ENCODE results near the gene GYPB. TPM values are rescaled to one million over a fixed set of nuclear protein-coding genes. Genes with fewer than 3 reads are reported as not detected.
"Not testable (repeated sequence)": the region's sequence is repeated elsewhere in the genome, so short reads cannot be mapped to it uniquely, and the experiment has no call there.

Gene GYPB
- total RNA-seq = not detected

DNA sequence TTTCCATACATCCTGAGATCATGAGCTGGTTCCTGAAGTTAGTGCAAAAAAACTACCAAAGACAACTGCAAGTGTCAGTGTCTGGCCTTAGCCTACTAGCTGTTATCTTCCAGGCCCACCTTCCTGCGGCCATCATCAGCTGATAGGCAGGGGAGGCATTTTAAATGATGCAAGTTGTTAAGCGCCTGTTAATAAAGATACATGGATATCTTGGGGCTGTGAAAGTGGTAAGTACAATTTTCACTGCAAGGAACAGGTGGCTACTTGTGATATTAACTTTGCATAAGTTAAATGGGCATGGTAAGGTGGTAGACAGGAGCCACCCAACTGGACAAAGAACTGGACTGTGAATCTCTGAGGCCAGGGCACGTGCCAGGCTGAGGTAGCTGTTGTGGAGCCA is at the start of gene GYPB:
Gene GYPB (minus strand): TSS at position 104 of the 400 bp plus-strand sequence. CDS start 93 bp downstream, at position 11.
- H3K27ac Mint-ChIP-seq; H3K36me3 Mint-ChIP-seq (ENCODE audit: low read depth); POLR2A ChIA-PET; H3K9me3 Mint-ChIP-seq; H3K4me3 Mint-ChIP-seq; DNase-seq; H3K4me1 Mint-ChIP-seq; H3K27me3 Mint-ChIP-seq; CTCF ChIA-PET: not testable (repeated sequence)

- H3K4me3 Mint-ChIP-seq; POLR2A ChIA-PET; DNase-seq; H3K36me3 Mint-ChIP-seq (ENCODE audit: low read depth); H3K27me3 Mint-ChIP-seq; H3K4me1 Mint-ChIP-seq; CTCF ChIA-PET; H3K27ac Mint-ChIP-seq: not testable (repeated sequence)
- peaks cover 11% of the 10 kb centered on the region for H3K9me3 Mint-ChIP-seq
Observed at GRCh38 chr4:144061556-144061955, 42.4 kb upstream of the GYPB start.

DNA sequence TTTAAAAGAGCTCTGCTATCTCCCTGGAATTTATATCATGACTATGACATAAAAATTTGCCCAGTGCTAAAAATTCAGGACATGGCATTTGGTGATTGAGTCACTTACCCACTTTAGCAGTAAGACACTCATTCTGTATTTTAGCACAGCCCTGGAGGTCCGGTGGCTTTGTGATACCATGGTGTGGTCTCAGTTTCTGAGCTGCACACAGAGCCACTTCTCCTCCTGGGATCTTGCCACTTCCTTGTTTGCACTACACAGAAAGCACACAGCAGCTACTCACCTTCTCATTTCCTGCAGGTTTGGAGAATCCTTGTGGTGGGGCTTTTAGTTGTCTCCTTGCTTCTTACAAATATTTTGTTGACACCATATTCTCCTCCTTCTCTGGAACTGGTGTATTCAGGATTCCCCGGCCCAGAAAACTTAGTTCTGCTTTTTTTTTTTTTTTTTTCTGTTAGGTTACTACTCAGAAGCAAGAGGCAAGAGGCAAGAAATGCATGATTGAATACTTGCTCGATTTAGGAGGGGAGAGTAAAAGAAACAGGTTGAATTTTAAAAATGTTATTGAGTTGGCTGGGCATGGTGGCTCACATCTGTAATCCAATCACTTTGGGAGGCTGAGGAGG is 41.2 kb upstream of the GYPB start:
- DNase-seq; CTCF ChIA-PET; H3K27ac Mint-ChIP-seq; POLR2A ChIA-PET; H3K27me3 Mint-ChIP-seq; H3K4me3 Mint-ChIP-seq; H3K36me3 Mint-ChIP-seq (ENCODE audit: low read depth); H3K4me1 Mint-ChIP-seq: not testable (repeated sequence)
- H3K9me3 Mint-ChIP-seq = peaks cover 11% of the 10 kb centered on the region

DNA sequence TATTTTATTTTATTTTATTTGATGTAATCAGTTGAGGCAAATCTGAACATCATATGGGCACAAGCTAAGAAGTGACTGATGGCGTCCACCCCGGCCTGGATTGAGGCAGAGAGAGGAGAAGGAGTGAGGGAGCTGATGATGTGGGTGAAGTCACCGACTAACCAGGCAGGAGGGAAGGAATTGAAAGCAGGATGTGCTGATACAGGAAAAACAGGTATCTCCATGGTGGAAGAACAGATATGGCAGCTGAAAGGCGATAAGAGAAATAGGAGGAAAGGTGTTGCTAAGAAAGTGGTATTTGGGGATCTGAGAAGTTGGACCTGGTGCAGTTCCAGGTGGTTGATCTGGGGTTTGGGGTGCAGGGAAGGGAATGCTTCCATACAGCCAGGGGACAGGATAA is 37.6 kb upstream of the GYPB start:
- no peaks in the 10 kb centered on the region for H3K4me1 Mint-ChIP-seq
- H3K9me3 Mint-ChIP-seq = peaks cover 7% of the 10 kb centered on the region
- H3K27me3 Mint-ChIP-seq = no peaks in the 10 kb centered on the region
- no peak overlapping the region for H3K4me3 Mint-ChIP-seq
- POLR2A ChIA-PET = no interaction called here
- no peaks in the 10 kb centered on the region for H3K36me3 Mint-ChIP-seq (ENCODE audit: low read depth)
- DNase-seq = no peak
- H3K27ac Mint-ChIP-seq = no peak overlapping the region
- CTCF ChIA-PET = no interaction called here

DNA sequence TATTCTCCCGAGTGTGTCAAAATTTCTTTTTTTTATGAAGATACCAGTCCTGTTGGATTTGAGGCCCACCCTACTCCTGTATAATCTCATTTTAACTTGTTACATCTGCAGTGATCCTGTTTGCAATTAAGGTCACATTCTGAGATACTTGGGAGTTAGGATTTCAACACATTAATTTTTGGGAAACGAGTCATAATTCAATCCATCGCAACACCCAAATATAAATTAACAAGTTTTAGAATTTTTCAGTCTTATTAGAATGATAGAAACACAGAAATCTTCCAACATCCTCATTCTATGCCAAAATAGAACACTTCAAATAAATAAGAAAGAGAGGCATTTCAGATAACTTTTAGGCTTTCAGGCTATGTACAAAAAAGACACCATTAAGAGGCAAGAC is 36.2 kb upstream of the GYPB start:
- DNase-seq; H3K4me3 Mint-ChIP-seq; H3K9me3 Mint-ChIP-seq; CTCF ChIA-PET; H3K36me3 Mint-ChIP-seq (ENCODE audit: low read depth); H3K27ac Mint-ChIP-seq; H3K27me3 Mint-ChIP-seq; H3K4me1 Mint-ChIP-seq; POLR2A ChIA-PET: not testable (repeated sequence)

- H3K27me3 Mint-ChIP-seq; H3K4me1 Mint-ChIP-seq; H3K36me3 Mint-ChIP-seq (ENCODE audit: low read depth); H3K4me3 Mint-ChIP-seq; H3K9me3 Mint-ChIP-seq; DNase-seq; H3K27ac Mint-ChIP-seq; POLR2A ChIA-PET; CTCF ChIA-PET: not testable (repeated sequence)
Observed at GRCh38 chr4:144051494-144051893, 32.3 kb upstream of the GYPB start.

DNA sequence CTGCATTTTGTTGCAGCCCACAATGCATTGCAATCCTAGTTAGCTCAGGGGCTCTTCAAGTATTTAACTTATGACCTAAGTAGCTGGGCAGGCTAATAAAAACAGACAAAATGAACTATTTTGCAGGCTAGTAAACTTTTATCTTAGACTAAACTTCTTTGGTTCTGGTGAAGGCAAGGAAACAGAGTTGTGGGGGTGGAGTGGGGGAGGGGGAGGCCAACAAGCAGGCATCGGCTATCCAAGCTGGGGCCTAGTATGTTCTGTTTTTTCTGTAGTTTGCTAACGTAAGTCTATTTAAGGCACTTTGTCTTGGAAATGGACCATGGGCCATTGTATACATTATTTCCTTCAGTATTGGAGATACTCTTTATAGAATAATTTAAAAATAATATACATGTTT is 31.5 kb upstream of the GYPB start:
- H3K27me3 Mint-ChIP-seq; H3K36me3 Mint-ChIP-seq (ENCODE audit: low read depth); H3K4me3 Mint-ChIP-seq; CTCF ChIA-PET; POLR2A ChIA-PET; H3K9me3 Mint-ChIP-seq; H3K4me1 Mint-ChIP-seq; DNase-seq; H3K27ac Mint-ChIP-seq: not testable (repeated sequence)

- H3K9me3 Mint-ChIP-seq; POLR2A ChIA-PET; H3K27ac Mint-ChIP-seq; H3K27me3 Mint-ChIP-seq; DNase-seq; CTCF ChIA-PET; H3K4me1 Mint-ChIP-seq; H3K36me3 Mint-ChIP-seq (ENCODE audit: low read depth); H3K4me3 Mint-ChIP-seq: not testable (repeated sequence)
Observed at GRCh38 chr4:144049495-144050424, 30.6 kb upstream of the GYPB start.

- H3K36me3 Mint-ChIP-seq (ENCODE audit: low read depth); POLR2A ChIA-PET; H3K4me1 Mint-ChIP-seq; H3K27ac Mint-ChIP-seq; H3K4me3 Mint-ChIP-seq; CTCF ChIA-PET; H3K9me3 Mint-ChIP-seq; DNase-seq; H3K27me3 Mint-ChIP-seq: not testable (repeated sequence)
Observed at GRCh38 chr4:144044936-144045335, 25.8 kb upstream of the GYPB start.

GRCh38 chr4:144032580-144032979 is 13.4 kb upstream of the GYPB start:
- H3K9me3 Mint-ChIP-seq; H3K4me1 Mint-ChIP-seq; H3K27ac Mint-ChIP-seq; H3K36me3 Mint-ChIP-seq (ENCODE audit: low read depth); H3K27me3 Mint-ChIP-seq; CTCF ChIA-PET; POLR2A ChIA-PET; DNase-seq; H3K4me3 Mint-ChIP-seq: not testable (repeated sequence)

DNA sequence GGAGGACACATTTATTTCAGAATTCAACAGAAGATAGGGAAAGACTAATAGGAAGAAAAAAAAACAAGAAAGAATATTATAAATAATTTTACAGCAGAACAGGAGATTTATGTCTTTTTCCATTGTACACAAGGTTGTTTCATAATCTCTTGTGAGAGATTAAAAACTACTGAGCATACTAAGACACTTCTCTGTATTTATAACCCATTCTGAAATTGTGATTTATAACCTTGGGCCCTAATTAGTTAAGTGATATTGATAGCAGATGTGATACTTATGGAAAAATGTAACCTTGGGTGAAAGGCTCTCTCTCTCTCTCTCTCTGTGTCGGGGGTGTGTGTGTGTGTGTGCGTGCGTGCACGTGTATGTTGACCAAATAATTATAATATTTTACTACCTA is 12.7 kb upstream of the GYPB start:
- H3K9me3 Mint-ChIP-seq; H3K36me3 Mint-ChIP-seq (ENCODE audit: low read depth); CTCF ChIA-PET; H3K27ac Mint-ChIP-seq; H3K4me1 Mint-ChIP-seq; H3K4me3 Mint-ChIP-seq; POLR2A ChIA-PET; DNase-seq; H3K27me3 Mint-ChIP-seq: not testable (repeated sequence)

GRCh38 chr4:144031369-144031768 is 12.2 kb upstream of the GYPB start:
- H3K27ac Mint-ChIP-seq; H3K27me3 Mint-ChIP-seq; DNase-seq; H3K4me1 Mint-ChIP-seq; CTCF ChIA-PET; H3K4me3 Mint-ChIP-seq; H3K36me3 Mint-ChIP-seq (ENCODE audit: low read depth); H3K9me3 Mint-ChIP-seq; POLR2A ChIA-PET: not testable (repeated sequence)

GRCh38 chr4:144030708-144031107 is 11.5 kb upstream of the GYPB start:
- H3K4me1 Mint-ChIP-seq; H3K4me3 Mint-ChIP-seq; DNase-seq; H3K9me3 Mint-ChIP-seq; H3K36me3 Mint-ChIP-seq (ENCODE audit: low read depth); H3K27me3 Mint-ChIP-seq; POLR2A ChIA-PET; H3K27ac Mint-ChIP-seq; CTCF ChIA-PET: not testable (repeated sequence)

- H3K27me3 Mint-ChIP-seq; H3K9me3 Mint-ChIP-seq; H3K27ac Mint-ChIP-seq; POLR2A ChIA-PET; H3K4me1 Mint-ChIP-seq; H3K36me3 Mint-ChIP-seq (ENCODE audit: low read depth); H3K4me3 Mint-ChIP-seq; CTCF ChIA-PET; DNase-seq: not testable (repeated sequence)
Observed at GRCh38 chr4:144026682-144027081, 7.5 kb upstream of the GYPB start.

Measured in activated CD4-positive, alpha-beta memory T cell treated with anti-CD3 and anti-CD28 coated beads, Interleukin-2, amount 10 ng/mL, durations not matched to agents 7 days and 5 days (primary cell).